Osteocyte (in vitro differentiated cells): ENCODE data around the gene RAB3D. TPM values are rescaled to one million over a fixed set of nuclear protein-coding genes. Genes with fewer than 3 reads are reported as not detected.
A peak's percentile ranks its signal among the peaks of the same experiment; 100 is the strongest.

Source experiments
- DNase-seq: peaks from one replicate; pipeline ENCODE4 v3.0.0; 2021; ENCODE audit warnings: mixed read lengths; ENCODE audit not compliant: unreplicated experiment; ENCODE audit errors: extremely low spot score
- H3K27ac Mint-ChIP-seq: one replicate; pipeline ENCODE4 v1.8.0; 2021; ENCODE audit warnings: mild to moderate bottlenecking, mixed read lengths; ENCODE audit not compliant: unreplicated experiment
- H3K27me3 Mint-ChIP-seq: one replicate; pipeline ENCODE4 v1.8.0; 2021; ENCODE audit warnings: mixed read lengths; ENCODE audit not compliant: unreplicated experiment
- H3K36me3 Mint-ChIP-seq: one replicate; pipeline ENCODE4 v1.8.0; 2021; ENCODE audit warnings: mixed read lengths; ENCODE audit not compliant: unreplicated experiment
- H3K4me1 Mint-ChIP-seq: one replicate; pipeline ENCODE4 v1.8.0; 2021; ENCODE audit warnings: mixed read lengths; ENCODE audit not compliant: unreplicated experiment
- H3K4me3 Mint-ChIP-seq: one replicate; pipeline ENCODE4 v1.8.0; 2021; ENCODE audit warnings: mild to moderate bottlenecking, moderate library complexity, mixed read lengths; ENCODE audit not compliant: unreplicated experiment
- H3K9me3 Mint-ChIP-seq: one replicate; pipeline ENCODE4 v1.8.0; 2021; ENCODE audit warnings: mixed read lengths; ENCODE audit not compliant: unreplicated experiment
- CTCF ChIP-seq: fragments of 200-600 bp; sonication (generic); IDR thresholded peaks from 2 replicates; pipeline ENCODE4 v1.5.0; 2021; ENCODE audit warnings: antibody characterized with exemption, mild to moderate bottlenecking, moderate library complexity
- long read RNA-seq: library from polyadenylated mRNA; unstranded; transcript quantifications from one replicate; pipeline ENCODE4 v2.0.0, GENCODE V29; 2021
- total RNA-seq: library from RNA; stranded (reverse); gene quantifications from 2 replicates; pipeline ENCODE4 v1.2.1, GENCODE V29; 2021

Gene RAB3D
- total RNA-seq: 2.6 and 4.3 TPM in 2 replicates
- long read RNA-seq: 0 reads

DNA sequence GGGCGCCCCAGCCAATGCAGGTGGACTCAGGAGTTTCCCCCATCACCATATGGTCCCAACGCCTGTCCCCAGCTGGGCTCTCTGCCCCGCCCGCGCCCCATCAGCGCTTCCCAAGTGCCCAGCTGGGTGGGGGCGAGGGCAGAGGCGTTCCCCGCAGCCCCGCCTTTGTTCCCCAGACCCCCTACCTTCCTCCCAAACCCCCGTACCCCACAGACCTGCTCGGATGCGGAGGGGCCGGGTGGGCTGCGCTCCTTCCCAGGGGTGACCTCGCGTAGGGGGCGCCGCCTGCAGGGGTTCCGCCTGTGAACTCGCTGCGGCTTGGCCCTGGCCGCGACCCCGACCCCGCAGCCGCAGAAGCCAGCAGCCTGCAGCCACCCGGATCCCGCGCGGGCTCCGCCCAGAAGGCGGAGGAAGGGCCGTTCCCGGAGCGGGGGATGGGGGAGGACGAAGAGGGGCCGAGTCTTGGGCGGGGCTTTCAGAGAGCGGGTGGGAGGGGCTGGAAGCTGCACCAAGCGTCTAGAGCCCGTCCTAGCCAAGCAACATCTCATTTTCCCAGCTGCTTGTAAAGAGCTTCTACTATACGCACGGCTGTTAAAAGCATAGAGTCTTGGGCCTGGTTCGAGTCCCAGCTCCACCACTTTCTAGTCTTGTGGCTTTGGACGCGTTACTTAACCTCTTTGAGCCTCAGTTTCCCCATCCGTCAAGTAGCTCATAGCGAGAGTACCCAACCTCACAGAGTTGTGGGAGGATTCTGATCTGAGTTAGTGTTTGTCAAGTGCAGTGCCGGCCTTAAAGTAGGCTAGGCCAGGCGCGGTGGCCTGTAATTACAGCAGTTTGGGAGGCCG, at the start of gene RAB3D:
RAB3D (minus strand) TSS at position 404 of the 845 bp plus-strand sequence. CDS start 2,258 bp downstream, outside the sequence.
- Mint-ChIP-seq H3K27me3 (no peaks in the 10 kb centered on the region), H3K9me3 (no peaks in the 10 kb centered on the region), H3K27ac (peak within 1 kb of the TSS; percentile 34), H3K36me3 (peaks cover 4% of the 10 kb centered on the region), H3K4me1 (peaks cover 23% of the 10 kb centered on the region), H3K4me3 (peak within 1 kb of the TSS; percentile 63)
- DNase-seq: peak; percentile 91
- no peak for TF ChIP-seq CTCF

- H3K4me3 Mint-ChIP-seq: no peak overlapping the region
- H3K27ac Mint-ChIP-seq: no peak overlapping the region
- no peaks in the 10 kb centered on the region for H3K9me3 Mint-ChIP-seq
- no peak for TF ChIP-seq CTCF
- H3K27me3 Mint-ChIP-seq: peaks cover 4% of the 10 kb centered on the region
- no peak for DNase-seq
- peaks cover 7% of the 10 kb centered on the region for H3K4me1 Mint-ChIP-seq
- no peaks in the 10 kb centered on the region for H3K36me3 Mint-ChIP-seq
Observed at GRCh38 chr19:11387162-11388034, 47.9 kb upstream of the RAB3D start.

- peaks cover 23% of the 10 kb centered on the region for H3K4me1 Mint-ChIP-seq
- no peak overlapping the region for H3K4me3 Mint-ChIP-seq
- TF ChIP-seq CTCF: no peak
- H3K27ac Mint-ChIP-seq: no peak overlapping the region
- no peaks in the 10 kb centered on the region for H3K9me3 Mint-ChIP-seq
- H3K27me3 Mint-ChIP-seq: peaks cover 8% of the 10 kb centered on the region
- H3K36me3 Mint-ChIP-seq: no peaks in the 10 kb centered on the region
- no peak for DNase-seq
Observed at GRCh38 chr19:11384778-11385129, 45.3 kb upstream of the RAB3D start.

DNA sequence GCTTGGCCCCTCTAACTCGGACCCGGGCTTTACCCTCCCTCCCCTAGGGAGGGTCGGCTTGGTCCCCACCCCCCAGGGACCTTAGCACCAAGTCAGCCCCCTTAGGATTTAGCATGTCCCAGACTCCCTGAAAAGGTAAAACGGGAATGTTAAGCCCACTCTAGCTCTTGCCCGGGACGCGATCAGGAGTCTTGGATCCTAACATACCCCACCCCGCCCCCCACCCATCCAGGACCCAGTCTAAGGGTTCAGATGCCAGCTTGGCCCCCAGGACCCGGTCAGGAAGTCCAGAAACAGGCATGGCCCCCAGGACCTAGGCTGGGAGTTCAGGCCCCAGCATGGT, 44.2 kb upstream of the RAB3D start:
- Mint-ChIP-seq H3K36me3 (no peaks in the 10 kb centered on the region), H3K9me3 (no peaks in the 10 kb centered on the region), H3K27me3 (peaks cover 8% of the 10 kb centered on the region), H3K4me3 (no peak overlapping the region), H3K4me1 (peaks cover 25% of the 10 kb centered on the region), H3K27ac (no peak overlapping the region)
- TF ChIP-seq CTCF: no peak
- no peak for DNase-seq
